AG04450 (cell line): Measurements from ENCODE around the gene SH3BGRL2. TPM values are rescaled to one million over a fixed set of nuclear protein-coding genes. Genes with fewer than 3 reads are reported as not detected.

Experiments used
- CTCF ChIA-PET: fragments of 300-600, 350-600 bp; formaldehyde crosslinking; extraction: SDS; loops from one replicate; lab custom pipeline; 2022; ENCODE audit warnings: antibody characterized with exemption, inconsistent platforms; lab: Charles Lee
- POLR2A ChIA-PET: fragments of 350-600 bp; formaldehyde crosslinking; extraction: SDS; loops from one replicate; lab custom pipeline; 2021; ENCODE audit warnings: antibody characterized with exemption, inconsistent platforms; lab: Yijun Ruan, JAX
- DNase-seq: peaks from one replicate; pipeline ENCODE4 v3.0.0-alpha.2; 2011; ENCODE audit warnings: low read depth, low spot score
- H3K27ac ChIP-seq: one replicate; pipeline ENCODE4 v1.5.1; 2012; ENCODE audit warnings: low read depth, low read length, control low read depth
- H3K27me3 ChIP-seq: one replicate; pipeline ENCODE4 v1.6.0; 2012; ENCODE audit warnings: low read length; ENCODE audit not compliant: control insufficient read depth, insufficient read depth
- H3K4me3 ChIP-seq: 2 replicates; pipeline ENCODE4 v1.5.1; 2011; ENCODE audit warnings: mild to moderate bottlenecking, low read depth, low read length, control low read depth
- H3K9me3 ChIP-seq: 2 replicates; pipeline ENCODE4 v1.5.1; 2012; ENCODE audit warnings: low read length; ENCODE audit not compliant: control insufficient read depth, insufficient read depth
- polyA plus RNA-seq: library from polyadenylated mRNA; depleted of rRNA; stranded (reverse); fragments of >200 nt; gene quantifications from 2 replicates; pipeline ENCODE4 v1.2.3, GENCODE V29; 2011
- TF ChIP-seq, protein P1 (sequence below): IDR thresholded peaks from 2 replicates; pipeline ENCODE4 v1.5.1; 2011; ENCODE audit warnings: low read depth, low read length, control low read depth, inconsistent platforms

Gene SH3BGRL2
- polyA plus RNA-seq, 1 experiment = 5.4 TPM

DNA sequence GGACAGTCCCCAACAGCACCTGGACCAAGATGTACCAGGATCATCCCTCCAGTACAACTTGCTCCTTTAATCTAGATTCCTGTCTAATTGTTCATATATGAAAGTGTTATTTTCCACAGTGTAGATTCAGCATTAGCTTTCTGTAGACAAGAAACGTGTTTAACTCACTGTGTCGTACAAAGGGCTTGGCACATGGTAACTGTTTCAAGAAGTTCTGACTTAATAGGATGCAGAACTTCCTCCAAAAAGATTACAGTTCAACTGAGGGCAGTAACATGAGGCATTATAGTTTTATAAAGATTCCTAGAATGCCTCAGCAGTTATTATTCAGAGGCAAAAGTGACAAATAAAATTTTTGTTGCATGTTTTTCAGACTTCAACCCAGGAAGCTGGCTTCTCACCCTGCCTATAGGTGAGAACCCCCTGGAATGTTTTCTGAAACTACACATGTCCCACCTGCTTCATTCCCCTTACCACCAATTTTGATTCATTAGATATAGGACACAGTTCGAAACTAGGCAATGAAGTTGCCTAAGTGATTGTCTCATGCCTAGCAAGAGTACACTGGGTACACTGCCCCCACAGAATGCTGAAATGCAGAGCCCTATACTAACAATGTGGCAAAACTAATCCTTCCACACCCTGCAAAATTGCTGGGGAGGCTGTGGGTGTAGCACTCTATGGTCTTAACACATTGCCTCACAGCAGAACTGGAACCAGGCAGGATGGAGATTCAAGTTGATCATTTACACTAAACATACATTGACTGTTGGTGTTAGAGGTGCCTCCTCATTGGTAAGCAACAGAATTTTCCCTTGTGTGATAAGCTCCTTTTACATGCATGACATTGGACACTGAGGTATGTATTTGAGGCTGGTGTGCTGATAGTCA lies 22.6 kb upstream of the SH3BGRL2 start:
- Histone ChIP-seq H3K4me3 (no peak overlapping the region), H3K9me3 (no peaks in the 10 kb centered on the region), H3K27ac (no peak overlapping the region), H3K27me3 (no peaks in the 10 kb centered on the region)
- POLR2A ChIA-PET = no interaction called here
- TF ChIP-seq, protein P1, sequence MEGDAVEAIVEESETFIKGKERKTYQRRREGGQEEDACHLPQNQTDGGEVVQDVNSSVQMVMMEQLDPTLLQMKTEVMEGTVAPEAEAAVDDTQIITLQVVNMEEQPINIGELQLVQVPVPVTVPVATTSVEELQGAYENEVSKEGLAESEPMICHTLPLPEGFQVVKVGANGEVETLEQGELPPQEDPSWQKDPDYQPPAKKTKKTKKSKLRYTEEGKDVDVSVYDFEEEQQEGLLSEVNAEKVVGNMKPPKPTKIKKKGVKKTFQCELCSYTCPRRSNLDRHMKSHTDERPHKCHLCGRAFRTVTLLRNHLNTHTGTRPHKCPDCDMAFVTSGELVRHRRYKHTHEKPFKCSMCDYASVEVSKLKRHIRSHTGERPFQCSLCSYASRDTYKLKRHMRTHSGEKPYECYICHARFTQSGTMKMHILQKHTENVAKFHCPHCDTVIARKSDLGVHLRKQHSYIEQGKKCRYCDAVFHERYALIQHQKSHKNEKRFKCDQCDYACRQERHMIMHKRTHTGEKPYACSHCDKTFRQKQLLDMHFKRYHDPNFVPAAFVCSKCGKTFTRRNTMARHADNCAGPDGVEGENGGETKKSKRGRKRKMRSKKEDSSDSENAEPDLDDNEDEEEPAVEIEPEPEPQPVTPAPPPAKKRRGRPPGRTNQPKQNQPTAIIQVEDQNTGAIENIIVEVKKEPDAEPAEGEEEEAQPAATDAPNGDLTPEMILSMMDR = no peak
- CTCF ChIA-PET = no interaction called here
- no peak for DNase-seq

DNA sequence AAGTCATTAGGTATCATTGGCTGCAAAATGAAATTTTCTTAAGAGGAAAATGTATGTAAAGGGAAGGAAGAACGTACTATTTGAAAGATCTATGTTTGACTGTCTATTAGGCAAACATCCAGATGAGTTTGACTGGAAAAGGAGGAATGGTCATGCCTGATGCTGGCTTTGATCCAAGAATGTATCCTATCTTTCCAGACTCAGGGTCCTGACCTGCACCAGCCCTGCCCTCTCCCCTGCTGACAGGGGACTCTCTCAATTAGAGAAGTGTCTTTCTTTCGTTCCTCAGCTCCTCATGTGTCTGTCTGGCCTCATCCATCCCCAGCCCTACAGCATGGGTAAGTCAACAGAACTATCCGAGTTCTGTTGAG lies 21.9 kb upstream of the SH3BGRL2 start:
- Histone ChIP-seq H3K9me3 (no peaks in the 10 kb centered on the region), H3K27me3 (no peaks in the 10 kb centered on the region), H3K27ac (no peak overlapping the region), H3K4me3 (no peak overlapping the region)
- no peak for DNase-seq
- CTCF ChIA-PET = interaction anchor here (0.7 kb wide), 1 partner anchor 38 kb away, joined by 3 read pairs; no protein-coding TSS in a partner anchor
- TF ChIP-seq, protein P1 = no peak
- POLR2A ChIA-PET = no interaction called here

DNA sequence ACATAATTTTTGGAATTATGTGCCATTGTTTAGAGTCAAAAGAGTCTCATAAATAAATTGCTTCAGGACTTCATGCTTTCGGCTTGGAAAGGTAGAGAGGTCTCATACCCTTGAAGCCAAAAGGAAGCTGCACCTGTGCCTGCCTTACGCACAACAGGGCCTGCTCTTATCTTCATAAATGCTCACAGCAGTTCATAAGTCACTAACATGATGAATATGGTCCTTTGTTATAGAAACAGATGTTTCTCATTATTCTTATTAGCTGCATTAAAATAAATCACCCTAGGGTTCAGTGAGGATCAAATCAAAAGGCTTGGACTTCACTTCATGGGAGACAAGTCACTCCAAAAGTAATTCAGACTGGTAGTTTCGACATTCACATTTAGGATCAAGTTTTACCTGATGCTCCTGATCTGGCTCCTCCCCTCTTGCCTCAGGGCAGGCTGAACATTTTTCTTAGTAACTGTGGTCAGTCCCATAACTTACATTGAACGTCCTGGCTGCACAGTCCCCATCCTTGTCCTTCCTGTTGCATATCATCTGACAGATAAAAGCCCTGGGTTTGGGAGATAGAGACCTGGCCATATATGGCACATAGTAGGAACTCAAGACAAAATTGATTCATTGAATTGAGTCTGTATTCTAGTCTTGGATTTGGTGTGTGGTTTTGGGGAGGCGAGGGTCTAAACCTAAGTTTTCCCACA lies 20.7 kb upstream of the SH3BGRL2 start:
- TF ChIP-seq, protein P1 = no peak
- H3K9me3 ChIP-seq = no peaks in the 10 kb centered on the region
- DNase-seq = no peak
- H3K27me3 ChIP-seq = no peaks in the 10 kb centered on the region
- no peak overlapping the region for H3K4me3 ChIP-seq
- POLR2A ChIA-PET = interaction anchor here (0.7 kb wide), 1 partner anchor 101 kb away, joined by 4 read pairs; no protein-coding TSS in a partner anchor
- CTCF ChIA-PET = no interaction called here
- H3K27ac ChIP-seq = no peak overlapping the region

DNA sequence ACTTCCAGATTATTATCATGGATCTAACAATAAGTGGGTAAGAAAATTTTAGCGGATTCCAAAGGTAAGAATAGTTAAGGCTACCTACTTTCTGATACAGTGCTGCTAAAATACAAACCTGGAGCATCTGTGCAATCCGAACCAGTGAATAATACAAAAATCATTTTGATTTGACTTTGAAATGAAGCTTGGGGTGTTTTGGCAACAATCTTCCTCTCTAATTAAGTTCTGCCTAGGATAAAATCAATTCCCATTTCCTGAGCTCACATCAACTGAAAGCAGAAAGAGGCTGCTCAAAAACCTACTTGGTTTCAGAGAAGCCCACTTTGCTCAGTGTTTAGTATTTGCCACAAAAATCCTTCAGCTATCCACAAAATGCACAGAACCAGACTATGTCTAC lies 18.7 kb upstream of the SH3BGRL2 start:
- Histone ChIP-seq H3K4me3 (no peak overlapping the region), H3K27me3 (no peaks in the 10 kb centered on the region), H3K9me3 (no peaks in the 10 kb centered on the region), H3K27ac (no peak overlapping the region)
- TF ChIP-seq, protein P1 = no peak
- no peak for DNase-seq
- ChIA-PET CTCF (interaction anchor here (1.0 kb wide), 1 partner anchor 27 kb away, joined by 3 read pairs; no protein-coding TSS in a partner anchor), POLR2A (no interaction called here)
